Cardiac septum (tissue), 1 donor: Measurements from ENCODE around the gene ARID4A. TPM values are rescaled to one million over a fixed set of nuclear protein-coding genes. Genes with fewer than 3 reads are reported as not detected.
"Not testable (repeated sequence)": the region's sequence is repeated elsewhere in the genome, so short reads cannot be mapped to it uniquely, and the experiment has no call there.

ENCODE experiments used
- DNase-seq: peaks from one replicate; pipeline ENCODE4 v3.0.0-alpha.2; 2020; ENCODE audit warnings: low spot score
- intact Hi-C: fragments of 100-400 bp; cut with DNase I; formaldehyde crosslinking; loops from one replicate; pipeline ENCODE4 v1.14.0; 2022
- total RNA-seq: library from RNA; stranded (reverse); fragmentation: NEBNext Ultra II Directional; extraction: Animal tissue kit (Norgen Biotek cat#: 25700); gene quantifications from one replicate; pipeline ENCODE4 v1.2.1, GENCODE V29; 2021
- donor health status: DM: no; HTN: no; CAD: no.

The ARID4A gene
- total RNA-seq, 1 donor from 2014 or later: 22.2 TPM

- intact Hi-C loops: no loop called here
Measured at GRCh38 chr14:58415636-58416547, 117.5 kb downstream of the ARID4A start.

GRCh38 chr14:58416934-58417333, 118.6 kb downstream of the ARID4A start:
- DNase-seq, intact Hi-C loops: not testable (repeated sequence)

More at GRCh38 chr14:58415636-58416547, 117.5 kb downstream of the ARID4A start:
- no peak for DNase-seq

Other genes with a start within 250 kb of the ARID4A start
- 6.4 TPM for gene ARMH4, start 146.3 kb upstream of the ARID4A start, total RNA-seq
- gene ACTR10, start 98.4 kb upstream of the ARID4A start, total RNA-seq: 68.5 TPM
- 118 TPM for gene PSMA3, start 53.7 kb upstream of the ARID4A start, total RNA-seq
- not detected for gene TOMM20L, start 97.4 kb downstream of the ARID4A start, total RNA-seq
- 26.6 TPM for gene TIMM9, start 129.0 kb downstream of the ARID4A start, total RNA-seq
- gene KIAA0586, start 129.2 kb downstream of the ARID4A start, total RNA-seq: 17.0 TPM